Bronchial epithelial cell (primary cell): ENCODE measurements around the gene EYS. TPM values are rescaled to one million over a fixed set of nuclear protein-coding genes. Genes with fewer than 3 reads are reported as not detected.
A peak's percentile ranks its signal among the peaks of the same experiment; 100 is the strongest.

Source experiments
- DNase-seq: peaks from one replicate; pipeline ENCODE4 v3.0.0-alpha.2; 2010; ENCODE audit warnings: low read depth
- FAIRE-seq: peaks from 2 replicates; lab custom pipeline; 2011; peaks lifted over from hg19 to GRCh38; lab: Jason Lieb, UNC
- H3K27me3 ChIP-seq: 2 replicates; pipeline ENCODE4 v1.5.1; 2011; ENCODE audit warnings: low read length; ENCODE audit not compliant: control insufficient read depth, insufficient read depth
- H3K36me3 ChIP-seq: 2 replicates; pipeline ENCODE4 v1.5.1; 2011; ENCODE audit warnings: low read length; ENCODE audit not compliant: control insufficient read depth, insufficient read depth
- H3K4me3 ChIP-seq: 2 replicates; pipeline ENCODE4 v1.5.1; 2011; ENCODE audit warnings: mild to moderate bottlenecking, low read depth, low read length, control low read depth
- CTCF ChIP-seq: IDR thresholded peaks from 2 replicates; pipeline ENCODE4 v1.5.1; 2011; ENCODE audit warnings: mild to moderate bottlenecking, moderate library complexity, low read length, control low read depth, inconsistent platforms; ENCODE audit not compliant: insufficient read depth, severe bottlenecking
- total RNA-seq: library from RNA; depleted of rRNA; stranded (reverse); fragments of >200 nt; gene quantifications from 2 replicates; pipeline ENCODE4 v1.2.1, GENCODE V29; 2014

EYS gene
- total RNA-seq, 1 donor from 2014 or later, result 0.53 TPM

GRCh38 chr6:65692109-65692508, 14.9 kb downstream of the EYS start:
- FAIRE-seq, result no peak
- no peaks in the 10 kb centered on the region for H3K36me3 ChIP-seq
- no peak overlapping the region for H3K4me3 ChIP-seq
- no peaks in the 10 kb centered on the region for H3K27me3 ChIP-seq
- DNase-seq, result no peak
- TF ChIP-seq CTCF, result no peak

- no peak for DNase-seq
- Histone ChIP-seq H3K4me3 (no peak overlapping the region), H3K36me3 (no peaks in the 10 kb centered on the region), H3K27me3 (no peaks in the 10 kb centered on the region)
- no peak for FAIRE-seq
- TF ChIP-seq CTCF, result no peak
These were observed 26.8 kb downstream of the EYS start for GRCh38 chr6:65680232-65680631.

- H3K4me3 ChIP-seq, result no peak overlapping the region
- no peaks in the 10 kb centered on the region for H3K36me3 ChIP-seq
- TF ChIP-seq CTCF, result no peak
- DNase-seq (peak; percentile 22), FAIRE-seq (no peak)
- no peaks in the 10 kb centered on the region for H3K27me3 ChIP-seq
These were observed 35.1 kb downstream of the EYS start for GRCh38 chr6:65671922-65672321.

GRCh38 chr6:65667916-65668656, 38.9 kb downstream of the EYS start:
- TF ChIP-seq CTCF, result no peak
- FAIRE-seq (no peak), DNase-seq (no peak)
- Histone ChIP-seq H3K36me3 (no peaks in the 10 kb centered on the region), H3K4me3 (no peak overlapping the region), H3K27me3 (no peaks in the 10 kb centered on the region)

- DNase-seq (no peak), FAIRE-seq (no peak)
- Histone ChIP-seq H3K27me3 (no peaks in the 10 kb centered on the region), H3K36me3 (no peaks in the 10 kb centered on the region), H3K4me3 (no peak overlapping the region)
- no peak for TF ChIP-seq CTCF
These were observed 56.9 kb downstream of the EYS start for GRCh38 chr6:65650086-65650485.

GRCh38 chr6:65649392-65649791, 57.6 kb downstream of the EYS start:
- FAIRE-seq, result no peak
- Histone ChIP-seq H3K36me3 (no peaks in the 10 kb centered on the region), H3K4me3 (no peak overlapping the region), H3K27me3 (no peaks in the 10 kb centered on the region)
- DNase-seq, result no peak
- TF ChIP-seq CTCF, result no peak
